SK-MEL-5 (cell line): ENCODE measurements around the gene DNAI2. TPM values are rescaled to one million over a fixed set of nuclear protein-coding genes. Genes with fewer than 3 reads are reported as not detected.
"Not testable (repeated sequence)": the region's sequence is repeated elsewhere in the genome, so short reads cannot be mapped to it uniquely, and the experiment has no call there.

Experiments used
- DNase-seq: peaks from one replicate; pipeline ENCODE4 v3.0.0-alpha.2; 2016; ENCODE audit warnings: low read depth, low spot score
- in situ Hi-C: cut with HindIII; loops from 2 replicates; pipeline ENCODE4 v1.10.0; 2016; ENCODE audit warnings: low sequenced_read_pairs, high pct_unique_total_duplicates, low pct_unique_long_range_greater_than_20kb
- total RNA-seq: library from RNA; depleted of rRNA; stranded (reverse); fragments of >200 nt; shearing (Covaris generic); gene quantifications from 2 replicates; pipeline ENCODE4 v1.2.3, GENCODE V29; 2014

Gene DNAI2
- total RNA-seq, 1 experiment from 2014 or later: not detected

GRCh38 chr17:74243013-74243755 is 30.9 kb upstream of the DNAI2 start:
- in situ Hi-C loops: no loop called here
- DNase-seq: no peak

GRCh38 chr17:74244128-74244527 is 29.9 kb upstream of the DNAI2 start:
- no peak for DNase-seq
- in situ Hi-C loops: no loop called here

DNA sequence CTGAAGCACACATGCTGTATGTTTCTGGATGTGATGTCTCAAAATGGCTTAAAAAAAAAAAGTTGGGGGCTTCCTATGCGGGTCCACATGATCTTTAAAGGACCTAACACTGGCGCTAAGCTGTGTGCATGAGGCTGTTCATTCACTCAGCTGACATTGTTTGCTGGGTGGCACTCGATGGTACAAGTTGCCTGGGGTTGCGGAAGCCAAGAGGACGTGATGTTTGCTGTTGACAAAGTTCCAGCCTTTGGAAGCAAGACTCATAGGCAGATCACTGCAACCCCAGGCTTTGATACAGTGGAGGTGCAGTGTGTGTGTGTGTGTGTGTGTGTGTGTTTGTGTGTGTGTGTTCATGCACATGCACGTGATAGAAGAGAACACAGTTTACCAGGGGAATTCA is 29.5 kb upstream of the DNAI2 start:
- in situ Hi-C loops: no loop called here
- no peak for DNase-seq

DNA sequence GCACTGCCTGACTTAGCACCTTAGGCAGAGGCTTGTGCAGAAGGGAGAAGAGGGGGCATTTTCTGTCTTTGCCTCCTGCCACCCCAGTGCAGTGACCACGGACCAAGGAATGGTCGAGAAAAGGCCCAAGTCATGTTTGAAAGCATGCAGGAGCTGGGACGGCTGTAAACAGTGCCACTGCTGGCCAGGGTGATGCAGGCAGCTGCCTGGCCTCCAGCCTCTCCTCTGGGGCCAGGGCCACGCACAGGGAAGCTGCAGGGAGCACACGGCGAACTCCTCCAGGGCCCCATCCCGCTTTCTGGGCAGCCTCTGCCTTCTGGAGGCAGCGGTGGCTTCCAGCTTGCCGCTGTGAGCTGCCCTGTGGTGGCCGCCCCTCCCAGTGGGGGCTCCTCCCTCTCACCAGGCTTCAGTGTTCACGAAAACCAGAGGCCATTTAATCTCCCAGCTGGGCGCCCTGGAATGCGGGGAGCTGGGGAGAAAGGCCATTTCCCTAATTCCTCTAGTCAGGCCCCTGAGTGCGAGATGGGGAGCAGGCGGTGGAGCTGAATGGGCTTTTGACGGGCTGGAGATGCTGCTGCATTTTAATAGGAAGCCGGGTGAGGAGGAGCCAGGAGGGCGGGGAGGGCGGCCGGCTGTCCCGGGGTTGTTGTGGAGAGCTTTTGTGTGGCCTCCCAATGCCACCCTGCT is 28.7 kb upstream of the DNAI2 start:
- in situ Hi-C loops: no loop called here
- DNase-seq: no peak

GRCh38 chr17:74245871-74246270 is 28.2 kb upstream of the DNAI2 start:
- no peak for DNase-seq
- in situ Hi-C loops: no loop called here

DNA sequence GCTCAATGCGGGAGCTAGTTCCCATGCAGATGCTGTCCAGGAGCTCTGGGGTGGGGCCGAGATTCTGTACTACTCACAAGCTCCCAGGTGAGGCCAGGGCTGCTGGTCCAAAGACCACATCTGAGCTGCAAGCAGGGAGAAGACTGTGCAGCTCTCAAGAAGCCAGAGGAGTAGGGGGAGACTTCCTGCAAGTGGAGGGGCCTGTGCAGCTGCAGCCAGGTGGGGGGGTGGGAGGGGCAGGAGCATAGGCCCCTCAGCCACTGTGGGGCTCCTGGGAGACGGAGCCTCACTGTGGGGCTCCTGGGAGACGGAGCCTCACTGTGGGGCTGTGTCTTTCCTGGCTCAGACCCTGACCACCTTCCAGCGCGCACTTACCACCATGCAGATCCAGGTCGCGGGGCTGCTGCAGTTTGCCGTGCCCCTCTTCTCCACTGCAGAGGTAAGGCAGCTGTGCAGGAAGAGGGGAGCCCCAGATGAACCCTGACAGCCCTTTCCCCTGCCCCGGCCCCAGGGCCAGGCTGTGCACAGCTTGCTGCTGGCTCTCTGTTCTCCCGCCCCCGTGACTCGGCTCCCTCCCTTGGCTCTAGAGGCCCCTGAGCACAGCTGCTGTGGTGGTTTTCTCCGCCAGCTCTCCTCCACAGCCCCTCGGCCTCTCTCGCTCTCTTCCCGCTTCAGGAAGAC is 24.3 kb upstream of the DNAI2 start:
- in situ Hi-C loops: no loop called here
- DNase-seq: no peak

GRCh38 chr17:74250324-74250995 is 23.6 kb upstream of the DNAI2 start:
- in situ Hi-C loops: no loop called here
- DNase-seq: no peak

DNA sequence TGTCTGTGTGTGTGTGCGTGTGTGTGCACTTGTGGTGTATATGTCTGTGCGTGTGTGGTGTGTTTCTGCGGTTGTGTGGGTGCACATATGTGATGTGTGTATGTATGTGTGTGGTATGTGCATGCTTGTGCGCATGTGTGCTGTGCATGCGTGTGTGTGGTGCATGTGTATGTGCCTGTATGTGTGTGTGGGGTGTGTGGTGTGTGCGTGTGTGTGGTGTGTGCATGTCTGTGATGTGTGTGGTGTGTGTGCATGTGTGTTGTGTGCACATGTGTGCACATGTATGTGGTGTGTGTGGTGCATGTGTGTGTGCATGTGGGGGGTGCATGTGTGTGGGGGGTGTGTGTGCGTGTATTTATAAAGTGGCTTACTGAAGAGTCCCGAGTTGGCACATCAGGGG is 23.0 kb upstream of the DNAI2 start:
- in situ Hi-C loops: no loop called here
- no peak for DNase-seq

DNA sequence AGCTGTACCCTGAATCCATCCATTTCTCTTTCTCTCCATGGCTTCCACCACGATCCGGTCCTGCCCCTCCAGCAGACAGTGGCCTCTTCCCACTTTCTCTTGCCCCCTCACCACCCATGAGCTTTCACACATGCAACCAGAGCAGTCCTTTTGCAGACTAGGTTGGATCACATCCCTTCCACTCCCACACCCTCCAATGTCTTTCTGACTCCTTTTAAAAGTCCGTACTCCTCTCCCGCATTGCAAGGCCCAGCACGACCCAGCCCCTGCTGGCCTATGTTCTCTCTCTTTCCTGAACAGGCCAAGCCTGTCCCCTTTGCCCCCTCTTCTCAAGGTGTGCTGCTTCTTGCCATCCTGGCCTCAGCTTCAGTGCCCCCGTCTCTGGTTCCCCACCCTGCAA is 22.5 kb upstream of the DNAI2 start:
- DNase-seq: no peak
- in situ Hi-C loops: no loop called here

DNA sequence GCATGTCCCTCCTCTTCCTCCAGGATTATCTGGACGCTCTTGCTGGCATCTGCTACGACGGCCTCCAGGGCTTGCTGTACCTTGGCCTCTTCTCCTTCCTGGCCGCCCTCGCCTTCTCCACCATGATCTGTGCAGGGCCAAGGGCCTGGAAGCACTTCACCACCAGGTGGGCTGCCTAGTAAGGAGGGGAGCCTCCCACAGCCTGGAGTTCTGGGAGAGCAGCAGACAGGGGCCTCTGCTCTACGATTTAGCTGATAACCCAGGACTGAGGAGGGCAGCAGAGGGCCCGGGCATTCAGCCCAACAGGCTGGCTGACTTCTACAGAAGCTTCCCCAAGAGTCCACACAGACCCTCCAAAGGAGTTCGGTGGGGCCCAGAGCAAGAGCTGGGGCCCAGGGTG is 21.8 kb upstream of the DNAI2 start:
- in situ Hi-C loops: no loop called here

GRCh38 chr17:74253036-74253435 is 21.0 kb upstream of the DNAI2 start:
- DNase-seq: no peak
- in situ Hi-C loops: no loop called here

More for the DNA sequence above, 21.8 kb upstream of the DNAI2 start:
- DNase-seq: no peak

DNA sequence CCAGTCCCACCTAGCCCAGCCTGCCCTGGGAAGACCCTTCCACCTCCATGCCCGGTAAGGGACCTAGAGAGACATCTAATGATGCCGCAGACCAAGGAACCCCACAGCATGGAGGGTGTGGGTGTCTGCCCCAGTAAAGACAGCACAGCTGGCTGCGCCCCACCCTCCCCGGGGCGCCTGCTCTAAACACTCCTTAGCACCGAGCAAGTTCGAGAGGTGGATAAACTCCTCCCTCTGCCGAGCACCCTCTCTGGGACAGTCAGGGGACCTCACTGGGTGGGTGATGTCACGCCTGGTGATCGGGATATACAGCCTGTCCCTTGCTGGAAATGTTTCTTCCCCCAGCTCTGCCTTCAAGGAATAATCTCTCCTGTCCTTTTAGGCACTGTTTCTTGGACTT is 16.7 kb upstream of the DNAI2 start:
- in situ Hi-C loops: no loop called here
- no peak for DNase-seq

DNA sequence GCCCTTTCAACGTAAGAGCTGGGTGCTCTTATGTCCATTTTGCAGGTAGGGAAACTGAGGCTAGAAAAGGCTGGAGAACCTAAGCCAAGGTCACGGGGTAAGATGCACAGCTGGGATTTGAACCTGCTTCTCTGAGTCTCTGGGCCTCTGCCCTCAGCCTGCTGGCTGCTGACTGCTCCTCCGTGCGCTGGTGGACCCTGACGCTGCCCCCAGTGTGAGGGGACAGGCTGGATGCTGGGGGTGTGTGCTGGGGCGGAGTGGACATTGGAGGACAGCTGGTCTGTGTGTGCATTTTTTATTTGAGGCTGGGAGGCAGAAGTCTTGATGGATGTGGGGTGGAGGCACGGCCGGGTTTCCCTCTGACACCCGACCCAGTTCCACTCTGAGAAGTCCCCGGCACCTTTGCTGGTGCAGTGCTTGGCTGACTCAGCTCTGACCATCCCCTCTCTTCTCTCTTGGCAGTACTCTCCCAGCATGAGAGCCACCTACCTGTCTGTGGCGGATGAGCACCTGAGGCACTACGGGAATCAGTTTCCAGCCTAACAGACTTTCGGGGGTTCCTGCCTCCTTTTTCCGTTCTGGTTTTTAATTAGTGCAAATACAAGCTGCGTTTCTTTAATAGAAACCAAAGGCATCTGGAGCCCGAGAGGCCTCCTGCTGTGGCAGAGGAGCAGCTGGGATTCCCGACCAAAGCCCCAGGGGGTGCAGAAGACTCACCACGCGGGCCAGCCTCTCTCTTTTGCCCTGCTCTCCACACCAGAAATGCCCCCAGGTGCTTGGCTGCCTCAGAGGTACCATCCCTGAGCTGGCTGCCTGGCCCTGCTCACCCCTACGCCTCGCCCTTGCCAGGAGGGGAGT is 14.1 kb upstream of the DNAI2 start:
- in situ Hi-C loops: no loop called here
- DNase-seq: no peak

DNA sequence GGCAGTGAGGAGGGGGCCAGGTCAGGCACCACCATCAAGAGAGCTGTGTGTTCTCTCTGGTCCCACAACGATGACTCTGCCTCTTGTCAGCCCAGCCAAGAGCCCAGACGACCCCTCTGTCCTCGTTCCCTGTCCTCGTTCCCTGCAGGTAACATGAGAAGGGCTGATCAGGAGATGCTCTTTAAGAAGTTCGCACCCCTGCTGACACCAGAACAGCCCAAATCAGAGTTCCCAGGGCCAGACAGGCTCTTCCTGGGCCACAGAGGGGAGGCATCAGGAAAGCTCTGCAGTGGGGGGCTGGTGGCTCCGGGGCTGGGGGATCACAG is 13.5 kb upstream of the DNAI2 start:
- in situ Hi-C loops: no loop called here
- DNase-seq: no peak

GRCh38 chr17:74262601-74263000 is 11.4 kb upstream of the DNAI2 start:
- no peak for DNase-seq

DNA sequence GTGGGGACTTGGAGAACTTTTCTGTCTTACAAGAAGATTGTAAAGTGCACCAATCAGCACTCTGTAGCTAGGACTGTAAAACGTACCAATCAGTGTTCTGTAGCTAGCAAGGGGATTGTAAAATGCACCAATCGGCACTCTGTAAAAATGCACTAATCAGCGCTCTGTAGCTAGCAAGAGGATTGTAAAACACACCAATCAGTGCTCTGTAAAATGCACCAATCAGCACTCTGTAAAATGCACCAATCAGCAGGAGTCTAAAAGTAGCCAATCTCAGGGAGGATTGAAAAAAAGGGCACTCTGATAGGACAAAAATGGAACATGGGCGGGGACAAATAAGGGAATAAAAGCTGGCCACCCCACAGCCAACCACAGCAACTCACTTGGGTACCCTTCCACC is 7.0 kb upstream of the DNAI2 start:
- in situ Hi-C loops, DNase-seq: not testable (repeated sequence)

More at GRCh38 chr17:74262601-74263000, 11.4 kb upstream of the DNAI2 start:
- in situ Hi-C loops: no loop called here

DNA sequence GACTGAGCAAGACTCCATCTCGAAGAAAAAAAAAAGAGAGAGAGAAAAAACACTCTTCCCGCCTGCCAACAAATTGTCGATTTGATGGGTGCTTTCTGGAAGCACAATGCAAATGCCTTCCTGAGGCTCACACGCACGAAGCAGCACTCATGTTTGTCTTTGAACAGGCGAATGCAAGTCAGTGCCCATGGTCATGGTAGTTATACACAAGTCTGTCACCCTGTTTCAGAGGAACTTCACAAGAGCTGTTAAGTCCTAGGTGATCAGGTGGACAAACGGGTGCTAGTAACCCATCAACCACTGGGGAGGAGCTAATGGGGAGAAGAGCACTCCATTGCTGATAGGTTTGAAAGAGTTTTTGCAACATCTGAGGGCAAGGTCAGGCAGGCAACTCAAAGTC is 6.5 kb upstream of the DNAI2 start:
- in situ Hi-C loops: no loop called here
- DNase-seq: no peak
